Endothelial cell (in vitro differentiated cells): Measurements from ENCODE around the gene ABCA12. TPM values are rescaled to one million over a fixed set of nuclear protein-coding genes. Genes with fewer than 3 reads are reported as not detected.

Experiments used
- DNase-seq: peaks from one replicate; pipeline ENCODE4 v3.0.0; 2021; ENCODE audit warnings: low spot score
- H3K27ac Mint-ChIP-seq: one replicate; pipeline ENCODE4 v1.8.0; 2021; ENCODE audit warnings: mixed read lengths, inconsistent platforms; ENCODE audit not compliant: unreplicated experiment
- H3K27me3 Mint-ChIP-seq: one replicate; pipeline ENCODE4 v1.8.0; 2021; ENCODE audit warnings: mild to moderate bottlenecking, moderate library complexity, mixed read lengths, inconsistent platforms; ENCODE audit not compliant: unreplicated experiment
- H3K36me3 Mint-ChIP-seq: one replicate; pipeline ENCODE4 v1.8.0; 2021; ENCODE audit warnings: mild to moderate bottlenecking, low read depth, mixed read lengths, inconsistent platforms; ENCODE audit not compliant: unreplicated experiment
- H3K4me1 Mint-ChIP-seq: one replicate; pipeline ENCODE4 v1.8.0; 2021; ENCODE audit warnings: mild to moderate bottlenecking, mixed read lengths, inconsistent platforms; ENCODE audit not compliant: unreplicated experiment
- H3K4me3 Mint-ChIP-seq: one replicate; pipeline ENCODE4 v1.8.0; 2021; ENCODE audit warnings: mild to moderate bottlenecking, mixed read lengths, inconsistent platforms; ENCODE audit not compliant: unreplicated experiment
- H3K9me3 Mint-ChIP-seq: one replicate; pipeline ENCODE4 v1.8.0; 2021; ENCODE audit warnings: mixed read lengths, inconsistent platforms; ENCODE audit not compliant: unreplicated experiment
- total RNA-seq: library from RNA; stranded (reverse); fragmentation: NEBNext Ultra II Directional; extraction: Animal tissue kit (Norgen Biotek cat#: 25700); gene quantifications from one replicate; pipeline ENCODE4 v1.2.1, GENCODE V29; 2021; ENCODE audit not compliant: unreplicated experiment
- TF ChIP-seq, protein P1 (sequence below): fragments of 200-600 bp; sonication (generic); IDR thresholded peaks from one replicate; pipeline ENCODE4 v1.5.0; 2021; ENCODE audit warnings: antibody characterized with exemption; ENCODE audit not compliant: unreplicated experiment

The ABCA12 gene
- total RNA-seq, 1 donor from 2014 or later, result not detected

DNA sequence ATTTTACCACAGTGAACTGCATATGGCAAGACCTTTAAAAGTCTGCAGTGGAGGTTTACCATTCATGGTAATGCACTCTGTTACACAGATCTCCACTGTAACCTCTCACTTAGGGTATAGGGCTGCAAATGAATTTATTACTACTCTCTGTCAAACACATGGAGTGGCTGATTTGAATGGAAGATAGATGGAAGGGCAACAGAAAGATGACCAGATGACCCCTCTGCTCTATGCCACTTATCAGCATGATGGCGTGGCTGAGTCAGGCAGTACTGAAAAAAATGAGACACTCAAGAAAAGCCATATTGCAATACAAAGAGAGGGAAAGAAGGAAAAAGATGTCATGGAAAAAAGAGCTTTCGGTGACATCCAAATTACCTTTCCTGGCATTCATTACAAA, 72.3 kb downstream of the ABCA12 start:
- Mint-ChIP-seq H3K36me3 (no peaks in the 10 kb centered on the region), H3K27ac (no peak overlapping the region)

DNA sequence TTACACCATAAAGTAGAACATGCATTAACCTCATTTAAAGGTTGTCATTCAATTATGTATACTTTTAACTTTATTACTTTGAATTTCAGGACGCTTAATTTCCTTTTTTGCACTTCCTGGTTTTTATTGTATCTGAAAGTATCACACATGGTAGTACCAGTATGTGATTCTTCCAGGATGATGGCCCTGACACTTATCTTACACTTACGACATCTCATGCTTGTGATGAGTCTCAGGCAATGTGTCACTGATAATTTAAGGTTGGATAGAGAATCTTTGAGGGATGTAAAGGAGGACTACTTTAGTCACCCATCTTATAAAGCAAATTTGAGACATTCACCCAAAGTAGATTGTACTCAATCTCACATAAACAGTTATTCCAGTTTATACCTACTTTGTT, 74.9 kb downstream of the ABCA12 start:
- Mint-ChIP-seq H3K9me3 (no peaks in the 10 kb centered on the region), H3K27me3 (no peaks in the 10 kb centered on the region), H3K4me1 (peaks cover 8% of the 10 kb centered on the region), H3K27ac (no peak overlapping the region), H3K4me3 (no peak overlapping the region), H3K36me3 (no peaks in the 10 kb centered on the region)
- TF ChIP-seq, protein P1, sequence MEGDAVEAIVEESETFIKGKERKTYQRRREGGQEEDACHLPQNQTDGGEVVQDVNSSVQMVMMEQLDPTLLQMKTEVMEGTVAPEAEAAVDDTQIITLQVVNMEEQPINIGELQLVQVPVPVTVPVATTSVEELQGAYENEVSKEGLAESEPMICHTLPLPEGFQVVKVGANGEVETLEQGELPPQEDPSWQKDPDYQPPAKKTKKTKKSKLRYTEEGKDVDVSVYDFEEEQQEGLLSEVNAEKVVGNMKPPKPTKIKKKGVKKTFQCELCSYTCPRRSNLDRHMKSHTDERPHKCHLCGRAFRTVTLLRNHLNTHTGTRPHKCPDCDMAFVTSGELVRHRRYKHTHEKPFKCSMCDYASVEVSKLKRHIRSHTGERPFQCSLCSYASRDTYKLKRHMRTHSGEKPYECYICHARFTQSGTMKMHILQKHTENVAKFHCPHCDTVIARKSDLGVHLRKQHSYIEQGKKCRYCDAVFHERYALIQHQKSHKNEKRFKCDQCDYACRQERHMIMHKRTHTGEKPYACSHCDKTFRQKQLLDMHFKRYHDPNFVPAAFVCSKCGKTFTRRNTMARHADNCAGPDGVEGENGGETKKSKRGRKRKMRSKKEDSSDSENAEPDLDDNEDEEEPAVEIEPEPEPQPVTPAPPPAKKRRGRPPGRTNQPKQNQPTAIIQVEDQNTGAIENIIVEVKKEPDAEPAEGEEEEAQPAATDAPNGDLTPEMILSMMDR, result no peak
- no peak for DNase-seq

More for the DNA sequence above, 72.3 kb downstream of the ABCA12 start:
- no peaks in the 10 kb centered on the region for H3K27me3 Mint-ChIP-seq
- no peak for DNase-seq
- TF ChIP-seq, protein P1, result no peak
- no peaks in the 10 kb centered on the region for H3K9me3 Mint-ChIP-seq
- H3K4me3 Mint-ChIP-seq, result no peak overlapping the region
- peaks cover 9% of the 10 kb centered on the region for H3K4me1 Mint-ChIP-seq

DNA sequence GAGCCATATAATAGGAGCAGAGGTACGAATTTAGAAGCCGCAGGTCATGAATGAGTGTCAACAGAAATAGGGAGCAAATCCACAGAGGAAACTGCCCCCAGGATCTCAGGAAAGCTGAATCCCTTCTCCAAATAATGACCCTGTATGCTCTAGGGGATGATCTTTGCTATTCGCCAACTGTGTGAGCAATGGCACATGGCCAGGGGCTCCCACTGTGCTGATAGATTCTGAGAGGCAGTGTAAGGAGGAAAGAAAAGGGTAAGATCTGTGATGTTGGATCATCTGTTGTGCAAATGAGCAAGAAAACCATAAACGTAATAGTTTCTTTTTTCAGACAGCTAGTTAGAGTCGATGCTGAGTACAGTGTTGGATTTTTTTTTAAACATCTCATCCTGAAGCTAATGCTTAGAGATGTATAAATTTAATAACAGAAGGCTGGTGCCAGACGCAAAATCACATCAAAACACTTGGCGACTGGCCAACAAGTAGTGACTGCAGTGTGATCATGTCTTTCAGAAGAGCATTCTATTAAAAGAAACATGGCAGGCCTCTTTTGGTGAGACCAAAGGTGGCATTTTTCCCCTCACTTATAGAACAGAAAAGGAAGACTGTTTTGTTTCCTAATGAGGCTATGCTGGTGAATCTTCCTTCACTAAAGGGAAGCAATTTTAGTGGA, 77.4 kb downstream of the ABCA12 start:
- H3K4me1 Mint-ChIP-seq, result peaks cover 6% of the 10 kb centered on the region
- H3K27ac Mint-ChIP-seq, result no peak overlapping the region
- H3K36me3 Mint-ChIP-seq, result no peaks in the 10 kb centered on the region
- no peak overlapping the region for H3K4me3 Mint-ChIP-seq
- TF ChIP-seq, protein P1, result no peak
- no peaks in the 10 kb centered on the region for H3K9me3 Mint-ChIP-seq
- no peaks in the 10 kb centered on the region for H3K27me3 Mint-ChIP-seq
- DNase-seq, result no peak

DNA sequence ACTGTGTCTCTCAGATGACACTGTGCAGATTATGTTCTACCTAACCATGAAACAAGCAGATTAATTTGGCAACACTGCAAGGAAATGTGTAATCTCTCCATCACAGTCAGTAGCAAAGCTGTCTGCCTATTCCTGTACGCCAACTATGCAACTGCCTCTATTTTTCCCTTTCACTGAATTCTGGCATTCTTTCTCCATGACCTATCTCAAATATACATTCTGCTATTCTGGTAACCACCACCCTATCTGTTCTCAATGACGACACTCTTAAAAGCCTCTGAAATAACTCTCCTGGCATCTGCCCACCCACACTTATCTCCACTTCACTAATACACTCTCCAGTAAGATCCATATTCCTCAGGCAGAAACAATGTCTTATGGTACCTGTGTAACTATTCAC, 78.7 kb downstream of the ABCA12 start:
- no peaks in the 10 kb centered on the region for H3K27me3 Mint-ChIP-seq
- TF ChIP-seq, protein P1, result no peak
- no peaks in the 10 kb centered on the region for H3K36me3 Mint-ChIP-seq
- H3K9me3 Mint-ChIP-seq, result no peaks in the 10 kb centered on the region
- no peak overlapping the region for H3K4me3 Mint-ChIP-seq
- H3K27ac Mint-ChIP-seq, result no peak overlapping the region
- peaks cover 6% of the 10 kb centered on the region for H3K4me1 Mint-ChIP-seq
- DNase-seq, result no peak

DNA sequence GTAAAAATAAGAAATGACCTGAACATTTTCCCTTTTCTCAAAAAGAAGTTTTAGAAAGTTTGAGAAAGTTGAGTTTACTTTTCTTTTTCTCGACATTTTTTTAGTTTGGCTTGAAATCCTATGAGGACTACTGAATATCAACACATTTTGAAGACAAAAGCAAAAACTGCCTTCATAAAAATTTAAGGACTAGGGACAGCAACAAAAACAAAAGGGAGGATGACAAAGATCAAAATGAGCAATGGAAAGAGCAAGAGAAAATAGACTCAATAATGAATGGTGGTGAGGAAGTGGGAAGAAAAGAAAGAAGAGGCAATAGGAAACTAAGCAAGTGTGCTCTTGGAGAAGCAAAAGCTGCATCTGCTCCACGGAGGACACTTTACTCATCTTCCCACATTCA, 82.5 kb downstream of the ABCA12 start:
- Mint-ChIP-seq H3K36me3 (no peaks in the 10 kb centered on the region), H3K4me3 (no peak overlapping the region), H3K27me3 (no peaks in the 10 kb centered on the region), H3K27ac (no peak overlapping the region), H3K4me1 (no peaks in the 10 kb centered on the region), H3K9me3 (no peaks in the 10 kb centered on the region)
- TF ChIP-seq, protein P1, result no peak
- no peak for DNase-seq
